OCI-M1 (cell line): ENCODE results near the gene ARX.

Experiments used
- DNase-seq: peaks from one replicate; lab custom pipeline; 2025; lab: John Stamatoyannopoulos, UW

The ARX gene

GRCh38 chrX:25016938-25017598 lies 1.3 kb upstream of the ARX start:
- DNase-seq, result no peak

- DNase-seq, result no peak
These were observed 551 bp upstream of the ARX start for GRCh38 chrX:25016361-25016671.

DNA sequence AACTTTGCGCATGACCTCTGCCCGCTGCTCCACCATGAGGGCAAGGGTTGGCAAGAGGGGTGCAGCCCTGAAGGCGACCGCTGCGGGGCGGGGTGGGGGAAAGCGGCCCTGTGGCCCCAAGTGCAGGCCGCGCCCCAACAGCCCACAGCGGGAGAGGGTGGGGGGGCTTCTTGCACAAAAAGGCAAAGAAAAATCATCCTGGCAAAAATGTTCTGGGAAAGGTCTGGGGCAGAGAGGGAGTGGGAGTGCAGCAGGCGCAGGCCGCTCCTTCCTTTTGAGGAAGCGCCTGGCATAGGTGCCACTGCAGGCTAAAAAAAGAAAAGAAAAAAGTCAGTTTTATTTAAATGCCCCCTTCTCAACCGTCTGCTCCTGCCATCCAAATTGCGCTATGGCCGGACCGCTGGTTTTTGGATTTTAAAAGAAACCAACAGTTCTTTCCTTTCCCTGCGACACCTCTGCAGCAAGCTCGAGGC lies 1.4 kb downstream of the ARX start:
- DNase-seq, result no peak

DNA sequence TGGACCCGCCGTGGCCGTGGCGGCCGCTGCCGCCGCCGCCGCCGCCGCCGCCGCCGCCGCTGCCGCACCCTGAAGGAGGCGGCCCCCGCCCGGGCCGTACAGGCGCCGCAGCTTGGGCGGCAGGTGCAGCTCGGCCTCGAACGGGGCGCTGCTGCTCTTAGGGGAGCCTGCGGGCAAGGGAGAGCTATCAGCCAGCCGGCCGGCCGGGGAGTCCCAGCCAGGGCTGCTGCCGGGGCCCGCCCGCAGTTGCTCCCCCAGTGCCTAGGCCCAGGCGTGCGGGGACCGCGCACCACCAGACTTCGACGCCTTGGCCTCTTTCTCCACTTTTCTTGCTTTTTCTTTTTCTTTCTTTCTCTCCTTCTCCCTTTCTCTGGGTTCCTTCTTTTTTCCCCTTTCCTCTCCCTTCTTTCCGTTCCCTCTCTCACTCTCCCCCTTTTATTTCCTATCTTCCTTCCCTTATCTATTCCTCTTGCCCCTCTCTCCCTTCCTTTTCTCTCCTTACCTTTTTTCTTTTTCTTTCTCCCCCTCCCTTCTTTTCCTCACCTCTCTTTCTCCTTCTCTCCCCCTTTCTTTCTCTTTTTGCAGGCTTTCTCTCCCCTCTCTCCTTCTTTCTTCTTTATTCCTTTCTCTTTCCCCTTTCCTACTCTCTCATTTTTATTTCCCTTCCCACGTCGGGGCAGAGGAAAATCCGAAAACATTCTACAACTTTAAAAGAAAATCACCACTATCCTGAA lies 2.0 kb downstream of the ARX start:
- no peak for DNase-seq

- peak; percentile 8 for DNase-seq
These were observed 2.8 kb downstream of the ARX start for GRCh38 chrX:25012793-25013631.

GRCh38 chrX:25012433-25012735 lies 3.4 kb downstream of the ARX start:
- no peak for DNase-seq

- no peak for DNase-seq
These were observed 4.0 kb downstream of the ARX start for GRCh38 chrX:25011589-25012432.

- DNase-seq, result no peak
These were observed 4.8 kb downstream of the ARX start for GRCh38 chrX:25010784-25011588.

- no peak for DNase-seq
These were observed 6.4 kb downstream of the ARX start for GRCh38 chrX:25009407-25009806.

- no peak for DNase-seq
These were observed 8.4 kb downstream of the ARX start for GRCh38 chrX:25007059-25008053.

DNA sequence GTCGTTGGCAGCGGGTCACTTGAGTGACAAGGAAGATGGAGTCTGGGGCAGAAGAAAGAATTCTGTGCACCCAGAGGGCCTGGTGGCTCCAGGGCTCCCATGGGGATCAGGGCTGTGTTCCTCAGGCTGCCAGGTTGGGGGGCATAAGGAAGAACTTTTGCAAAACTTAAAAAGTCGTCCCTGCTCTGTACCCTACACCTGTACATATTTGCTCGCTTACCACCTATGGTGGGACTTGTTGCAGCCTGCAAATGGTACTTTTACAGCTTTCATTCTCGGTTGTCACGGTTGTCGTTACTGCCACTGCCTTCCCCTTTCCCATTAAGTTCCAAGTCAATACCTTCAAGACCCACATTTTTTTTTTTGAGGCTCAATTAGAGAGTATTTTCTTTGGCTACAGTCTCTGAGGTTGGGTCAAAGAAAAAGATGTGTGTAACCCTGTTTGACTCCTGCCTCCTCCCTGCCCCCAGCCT lies 9.1 kb downstream of the ARX start:
- no peak for DNase-seq

DNA sequence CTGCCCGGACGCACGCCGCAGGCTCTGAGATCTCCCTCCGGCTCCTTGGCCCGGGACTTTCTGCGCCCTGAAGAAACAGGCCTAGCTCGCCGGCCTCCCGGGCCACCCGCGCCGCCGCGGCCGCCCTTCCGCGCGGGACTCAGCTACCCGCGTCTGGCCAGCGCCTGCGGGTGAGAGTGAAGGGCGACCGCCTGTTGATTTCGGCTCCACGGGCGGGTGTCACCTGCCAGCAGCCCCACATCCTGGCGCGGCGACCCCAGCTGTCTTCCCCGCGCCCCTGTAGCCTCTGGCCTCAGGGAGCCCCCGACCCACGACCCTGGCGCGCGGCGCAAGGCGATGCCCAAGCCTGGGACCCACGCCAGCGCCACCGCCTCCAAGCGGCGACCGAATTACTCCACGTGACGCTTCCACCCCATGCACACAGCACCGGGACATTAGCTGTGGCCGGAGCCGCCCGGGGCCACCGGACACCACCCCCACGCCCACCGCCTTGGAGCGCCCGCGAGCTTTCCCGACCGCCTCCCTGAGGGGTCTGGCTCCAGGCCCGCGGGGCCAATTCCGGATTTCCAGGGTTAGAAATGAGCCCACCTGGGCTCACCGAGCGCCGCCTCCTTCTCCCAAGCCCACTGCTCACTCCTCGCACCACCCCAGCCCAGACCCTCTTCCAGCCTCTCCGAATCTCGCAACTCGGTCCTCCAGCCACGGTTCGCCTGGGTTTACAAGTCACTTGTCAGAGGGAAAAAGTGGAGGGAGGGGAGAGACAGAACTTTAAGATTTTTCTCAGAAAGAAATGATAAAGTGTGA lies 10.2 kb downstream of the ARX start:
- no peak for DNase-seq

GRCh38 chrX:25005034-25005381 lies 10.8 kb downstream of the ARX start:
- DNase-seq, result no peak

- no peak for DNase-seq
These were observed 11.2 kb downstream of the ARX start for GRCh38 chrX:25004485-25005032.

GRCh38 chrX:25004040-25004439 lies 11.7 kb downstream of the ARX start:
- no peak for DNase-seq

- DNase-seq, result no peak
These were observed 12.5 kb downstream of the ARX start for GRCh38 chrX:25003066-25003849.

GRCh38 chrX:25002661-25003020 lies 13.1 kb downstream of the ARX start:
- DNase-seq, result no peak
